Jurkat, Clone E6-1 (cell line): ENCODE data around the gene NHS.
A peak's percentile ranks its signal among the peaks of the same experiment; 100 is the strongest.
"Not testable (repeated sequence)": the region's sequence is repeated elsewhere in the genome, so short reads cannot be mapped to it uniquely, and the experiment has no call there.

ENCODE experiments used
- DNase-seq: peaks from one replicate; pipeline ENCODE4 v3.0.0-alpha.2; 2011; ENCODE audit warnings: low read depth, low spot score
- H3K4me3 ChIP-seq: 2 replicates; pipeline ENCODE4 v1.5.1; 2011; ENCODE audit warnings: mild to moderate bottlenecking, low read length, control low read depth, moderate library complexity

NHS gene

DNA sequence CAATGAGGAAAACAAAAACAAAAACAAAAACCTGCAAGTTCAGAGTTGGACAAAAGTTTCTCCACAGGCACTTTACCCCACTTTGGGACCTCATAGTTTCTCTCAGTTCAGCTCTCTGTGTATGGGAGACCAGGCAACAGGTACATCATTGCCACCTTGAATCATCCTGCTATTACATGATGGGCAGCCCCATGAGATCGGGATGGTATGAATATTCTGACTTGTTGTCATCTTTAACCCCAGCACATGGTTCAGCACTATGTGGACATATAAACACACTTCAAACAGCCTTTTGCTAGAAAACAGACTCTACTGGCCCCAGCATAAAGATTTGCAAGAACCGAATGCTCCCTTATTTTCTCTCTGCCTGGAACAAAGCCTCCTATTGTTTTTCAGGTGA is 185.4 kb downstream of the NHS start:
- H3K4me3 ChIP-seq: no peak overlapping the region
- DNase-seq: no peak

DNA sequence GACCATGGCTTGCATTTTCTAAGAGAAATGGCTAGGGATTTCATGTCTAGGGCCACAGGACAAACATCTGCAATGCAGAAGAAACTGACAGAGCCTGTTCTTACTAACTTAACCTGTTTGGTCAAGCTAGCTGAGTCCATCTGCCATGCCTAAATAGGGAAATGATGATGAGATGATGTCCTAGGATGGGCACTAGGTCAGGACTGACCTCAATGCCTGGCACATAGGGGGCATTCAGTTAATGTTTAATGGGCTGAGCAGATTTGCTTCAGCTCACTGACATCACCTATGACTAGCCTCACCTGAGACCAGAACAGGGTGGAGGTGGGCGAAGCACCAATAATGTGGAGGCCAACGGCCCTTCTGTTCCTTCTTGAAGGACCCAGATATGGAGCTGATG is 188.1 kb downstream of the NHS start:
- DNase-seq: no peak
- H3K4me3 ChIP-seq: no peak overlapping the region

- DNase-seq: no peak
Observed at GRCh38 chrX:17563515-17563914, 188.5 kb downstream of the NHS start.

GRCh38 chrX:17564689-17565409 is 189.8 kb downstream of the NHS start:
- no peak overlapping the region for H3K4me3 ChIP-seq
- DNase-seq: no peak

More at GRCh38 chrX:17563515-17563914, 188.5 kb downstream of the NHS start:
- H3K4me3 ChIP-seq: no peak overlapping the region

GRCh38 chrX:17566740-17567139 is 191.7 kb downstream of the NHS start:
- DNase-seq: no peak
- no peak overlapping the region for H3K4me3 ChIP-seq

DNA sequence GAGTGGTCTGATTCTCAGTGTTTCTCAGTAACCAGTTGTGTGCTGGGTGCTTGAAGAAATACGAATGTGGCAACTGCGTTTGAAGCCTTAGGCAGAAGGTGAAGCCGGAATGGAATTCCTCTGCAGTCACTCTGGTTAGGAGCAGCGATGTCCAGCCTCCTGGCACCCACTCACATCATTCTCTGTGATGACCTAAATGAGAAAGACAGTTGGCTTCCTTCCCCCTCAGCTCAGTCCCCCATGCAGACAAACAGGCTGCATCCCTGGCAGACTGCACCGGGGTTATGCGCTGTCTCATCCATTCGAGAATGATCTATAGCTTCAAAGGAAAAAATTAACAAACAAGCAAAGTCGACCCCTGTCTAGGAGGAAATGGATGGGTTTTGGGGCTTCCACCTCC is 192.2 kb downstream of the NHS start:
- no peak overlapping the region for H3K4me3 ChIP-seq
- DNase-seq: no peak

GRCh38 chrX:17567821-17568220 is 192.8 kb downstream of the NHS start:
- no peak for DNase-seq
- H3K4me3 ChIP-seq: no peak overlapping the region

DNA sequence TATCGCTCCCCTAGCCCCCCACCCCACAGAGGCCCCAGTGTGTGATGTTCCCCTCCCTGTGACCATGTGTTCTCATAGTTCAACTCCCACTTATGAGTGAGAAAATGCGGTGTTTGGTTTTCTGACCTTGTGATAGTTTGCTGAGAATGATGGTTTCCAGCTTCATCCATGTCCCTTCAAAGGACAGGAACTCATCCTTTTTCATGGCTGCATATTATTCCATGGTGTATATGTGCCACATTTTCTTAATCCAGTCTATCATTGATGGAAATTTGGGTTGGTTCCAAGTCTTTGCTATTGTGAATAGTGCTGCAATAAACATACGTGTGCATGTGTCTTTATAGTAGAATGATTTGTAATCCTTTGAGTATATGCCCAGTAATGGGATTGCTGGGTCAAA is 193.8 kb downstream of the NHS start:
- DNase-seq, H3K4me3 ChIP-seq: not testable (repeated sequence)

GRCh38 chrX:17579026-17579425 is 204.0 kb downstream of the NHS start:
- no peak for DNase-seq
- H3K4me3 ChIP-seq: no peak overlapping the region

GRCh38 chrX:17580539-17581152 is 205.6 kb downstream of the NHS start:
- no peak overlapping the region for H3K4me3 ChIP-seq
- DNase-seq: no peak

DNA sequence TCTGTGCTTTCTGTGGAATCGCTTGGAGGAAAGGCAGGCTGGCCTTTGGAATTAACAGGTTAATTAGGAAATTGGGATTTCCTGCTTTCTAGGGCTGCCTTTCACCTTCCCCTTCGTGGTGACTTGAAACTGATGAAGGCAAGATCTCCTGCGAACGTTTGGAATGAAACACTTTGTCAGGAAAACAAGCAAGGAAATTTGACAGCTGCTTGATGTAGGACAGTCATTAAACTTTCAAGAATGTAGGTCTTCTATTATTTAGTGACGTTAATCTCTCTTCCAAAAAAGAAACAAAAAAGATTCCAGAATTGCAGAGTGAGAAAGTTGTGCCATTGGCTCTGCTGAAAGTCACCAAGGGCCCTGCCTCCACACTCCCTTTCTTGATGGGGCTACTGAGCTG is 206.6 kb downstream of the NHS start:
- no peak for DNase-seq
- H3K4me3 ChIP-seq: no peak overlapping the region

DNA sequence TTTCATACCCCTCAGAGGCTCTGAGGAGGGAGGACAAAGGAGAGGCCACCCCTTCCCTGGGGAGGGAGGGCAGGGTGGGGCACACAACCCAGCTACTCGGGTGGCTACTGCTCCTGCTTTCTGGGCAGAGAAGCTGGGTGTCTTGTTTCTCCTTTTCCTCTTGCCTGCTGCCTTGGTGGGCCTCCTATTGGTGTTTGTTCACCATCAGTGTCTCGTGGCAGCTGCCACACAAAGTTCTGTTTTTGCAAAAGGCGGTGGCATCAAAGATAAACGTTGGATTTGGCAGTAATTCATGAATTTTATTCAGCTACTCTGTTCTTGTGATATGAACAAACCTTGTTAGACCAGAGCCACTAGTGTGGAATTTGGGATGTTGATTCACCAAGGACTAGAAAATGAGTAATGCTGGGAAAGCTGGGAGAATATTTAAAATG is 209.3 kb downstream of the NHS start:
- no peak for DNase-seq
- no peak overlapping the region for H3K4me3 ChIP-seq

DNA sequence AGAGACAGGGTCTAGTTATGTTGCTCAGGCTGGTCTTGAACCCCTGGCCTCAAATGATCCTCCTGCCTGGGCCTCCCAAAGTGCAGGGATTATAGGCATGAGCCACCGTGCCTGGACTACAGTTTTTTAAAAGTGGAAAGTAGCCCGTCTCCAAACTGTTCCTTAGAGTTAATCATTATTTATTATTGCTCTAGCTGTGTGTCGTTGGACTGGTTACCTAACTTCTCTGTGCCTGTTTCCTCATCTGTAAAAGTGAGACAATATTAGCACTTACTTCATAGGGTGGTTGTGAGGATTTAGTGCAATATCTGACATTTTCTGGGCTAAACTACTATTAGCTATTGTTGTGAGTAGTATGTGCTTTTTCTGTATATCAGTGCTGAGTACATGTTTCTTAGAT is 210.0 kb downstream of the NHS start:
- DNase-seq: no peak

GRCh38 chrX:17587366-17587765 is 212.4 kb downstream of the NHS start:
- H3K4me3 ChIP-seq: no peak overlapping the region
- DNase-seq: no peak

More for the DNA sequence above, 210.0 kb downstream of the NHS start:
- H3K4me3 ChIP-seq: no peak overlapping the region

GRCh38 chrX:17588303-17588702 is 213.3 kb downstream of the NHS start:
- no peak overlapping the region for H3K4me3 ChIP-seq
- no peak for DNase-seq

GRCh38 chrX:17590892-17591740 is 216.1 kb downstream of the NHS start:
- H3K4me3 ChIP-seq: no peak overlapping the region

DNA sequence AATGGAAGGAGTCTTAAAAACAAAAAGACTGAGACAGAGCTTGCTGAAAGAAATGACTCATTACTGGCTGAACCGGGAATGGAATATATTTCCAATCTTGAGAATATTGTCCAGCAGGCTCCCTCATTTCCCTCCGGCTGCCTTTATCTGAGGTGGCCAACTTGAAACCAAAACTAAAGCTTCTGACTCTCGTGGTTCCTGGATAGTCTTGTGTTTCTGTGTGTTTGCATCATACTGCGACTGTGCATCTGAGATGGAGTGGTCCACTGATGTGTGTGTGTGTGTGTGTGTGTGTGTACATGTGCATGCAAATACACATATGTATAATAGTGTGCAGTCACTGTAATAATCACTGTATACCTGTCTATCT is 216.7 kb downstream of the NHS start:
- DNase-seq: no peak

More at GRCh38 chrX:17590892-17591740, 216.1 kb downstream of the NHS start:
- DNase-seq: peak; percentile 18

DNA sequence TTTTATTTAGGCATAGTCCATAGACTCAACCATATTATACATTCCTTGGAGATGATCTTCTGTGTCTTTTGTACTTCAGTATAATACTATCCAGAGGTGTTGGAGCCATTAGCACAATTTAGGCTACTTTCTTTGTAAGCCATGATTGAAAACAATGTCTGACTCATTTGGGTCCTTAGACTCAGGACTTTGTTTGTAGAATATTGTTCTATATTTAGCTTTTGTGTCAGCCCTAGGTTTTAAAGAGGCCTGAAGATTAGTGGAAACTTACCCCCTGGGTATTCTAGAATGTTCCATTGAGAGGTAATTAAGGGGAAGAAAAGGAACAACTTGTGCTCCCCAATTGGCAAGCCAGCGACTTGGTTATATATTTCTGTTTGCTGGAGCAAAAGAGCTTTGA is 217.1 kb downstream of the NHS start:
- DNase-seq: no peak
- H3K4me3 ChIP-seq: no peak overlapping the region

More for the DNA sequence above, 216.7 kb downstream of the NHS start:
- H3K4me3 ChIP-seq: no peak overlapping the region

- no peak for DNase-seq
- no peak overlapping the region for H3K4me3 ChIP-seq
Observed at GRCh38 chrX:17594693-17595092, 219.7 kb downstream of the NHS start.

DNA sequence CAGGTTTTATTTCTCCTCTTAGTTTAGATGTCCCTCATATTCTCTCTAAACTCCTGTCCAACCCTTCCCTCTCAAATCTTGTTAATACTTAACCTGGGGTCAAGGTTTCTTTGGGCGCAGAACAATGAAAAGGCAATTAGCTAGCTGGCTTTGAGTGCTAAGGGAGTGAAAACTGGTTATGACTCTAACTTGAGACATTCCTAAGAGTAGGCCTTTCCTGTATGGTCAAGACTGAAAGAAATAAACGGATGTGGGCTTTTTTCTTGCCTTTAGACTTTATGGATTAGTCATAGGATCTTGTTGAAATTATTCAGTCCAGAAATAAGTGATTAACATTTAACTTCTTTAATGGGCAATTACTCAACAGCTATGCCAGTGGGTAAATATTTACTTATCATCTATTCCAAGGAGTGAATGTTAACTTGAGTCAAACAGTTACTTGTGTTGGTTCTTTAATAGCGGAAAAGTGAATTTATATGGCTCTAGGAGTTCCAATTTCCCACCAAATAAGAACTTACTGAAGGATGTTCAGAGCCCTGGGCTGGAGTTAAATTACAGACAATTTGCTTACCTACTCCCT is 220.5 kb downstream of the NHS start:
- no peak for DNase-seq
- H3K4me3 ChIP-seq: no peak overlapping the region
